ENCODE data around the gene TCN2.

The TCN2 gene

GRCh38 chr22:30575859-30576258, 31.1 kb upstream of the TCN2 start:
- DNase-seq (ENCODE audit: extremely low spot score), result no peak
- ChIA-PET POLR2A (no interaction called here), CTCF (no interaction called here)
- no peak for TF ChIP-seq CTCF (IDR thresholded peaks at IDR 0.05; ENCODE audit: control extremely low read depth, extremely low read depth, low read depth, missing control alignments)

- CTCF ChIA-PET, result no interaction called here
- no peak for TF ChIP-seq CTCF (IDR thresholded peaks at IDR 0.05; ENCODE audit: control extremely low read depth, extremely low read depth, low read depth, missing control alignments)
- no peak for DNase-seq (ENCODE audit: extremely low spot score)
- POLR2A ChIA-PET, result no interaction called here
Observed at GRCh38 chr22:30578481-30578880, 28.5 kb upstream of the TCN2 start.

GRCh38 chr22:30580896-30581295, 26.1 kb upstream of the TCN2 start:
- DNase-seq (ENCODE audit: extremely low spot score), result no peak
- ChIA-PET POLR2A (no interaction called here), CTCF (interaction anchor here (1.1 kb wide), 1 partner anchor 8 kb away, joined by 4 read pairs; no protein-coding TSS in a partner anchor)
- TF ChIP-seq CTCF (IDR thresholded peaks at IDR 0.05; ENCODE audit: control extremely low read depth, extremely low read depth, low read depth, missing control alignments), result no peak

- CTCF ChIA-PET, result no interaction called here
- DNase-seq (ENCODE audit: extremely low spot score), result no peak
- POLR2A ChIA-PET, result no interaction called here
- no peak for TF ChIP-seq CTCF (IDR thresholded peaks at IDR 0.05; ENCODE audit: control extremely low read depth, extremely low read depth, low read depth, missing control alignments)
Observed at GRCh38 chr22:30582051-30582450, 24.9 kb upstream of the TCN2 start.

GRCh38 chr22:30582788-30583545, 24.0 kb upstream of the TCN2 start:
- CTCF ChIA-PET, result interaction anchor here (0.9 to 1.1 kb wide), 2 partner anchors 12 to 19 kb away, joined by 3 read pairs; no protein-coding TSS in a partner anchor
- POLR2A ChIA-PET, result no interaction called here
- TF ChIP-seq CTCF (IDR thresholded peaks at IDR 0.05; ENCODE audit: control extremely low read depth, extremely low read depth, low read depth, missing control alignments), result no peak
- DNase-seq (ENCODE audit: extremely low spot score), result no peak

GRCh38 chr22:30584441-30584840, 22.5 kb upstream of the TCN2 start:
- POLR2A ChIA-PET, result no interaction called here
- TF ChIP-seq CTCF (IDR thresholded peaks at IDR 0.05; ENCODE audit: control extremely low read depth, extremely low read depth, low read depth, missing control alignments), result no peak
- DNase-seq (ENCODE audit: extremely low spot score), result no peak
- CTCF ChIA-PET, result no interaction called here

All from GM10248 (cell line).